Head of caudate nucleus (tissue), 42 donors: ENCODE measurements around the gene PRDM16.
"Not testable (repeated sequence)": the region's sequence is repeated elsewhere in the genome, so short reads cannot be mapped to it uniquely, and the experiment has no call there.

Experiments used
- DNase-seq, 42 donors: peaks; one replicate each; pipeline versions ENCODE4 v3.0.0 to v3.0.0-alpha.2; 2020 to 2021; ENCODE audit warnings: mixed read lengths in 7 of 42
- intact Hi-C: fragments of 100-400 bp; cut with DNase I; formaldehyde crosslinking; loops from one replicate; pipeline ENCODE4 v1.15.0; 2022

PRDM16 gene

DNA sequence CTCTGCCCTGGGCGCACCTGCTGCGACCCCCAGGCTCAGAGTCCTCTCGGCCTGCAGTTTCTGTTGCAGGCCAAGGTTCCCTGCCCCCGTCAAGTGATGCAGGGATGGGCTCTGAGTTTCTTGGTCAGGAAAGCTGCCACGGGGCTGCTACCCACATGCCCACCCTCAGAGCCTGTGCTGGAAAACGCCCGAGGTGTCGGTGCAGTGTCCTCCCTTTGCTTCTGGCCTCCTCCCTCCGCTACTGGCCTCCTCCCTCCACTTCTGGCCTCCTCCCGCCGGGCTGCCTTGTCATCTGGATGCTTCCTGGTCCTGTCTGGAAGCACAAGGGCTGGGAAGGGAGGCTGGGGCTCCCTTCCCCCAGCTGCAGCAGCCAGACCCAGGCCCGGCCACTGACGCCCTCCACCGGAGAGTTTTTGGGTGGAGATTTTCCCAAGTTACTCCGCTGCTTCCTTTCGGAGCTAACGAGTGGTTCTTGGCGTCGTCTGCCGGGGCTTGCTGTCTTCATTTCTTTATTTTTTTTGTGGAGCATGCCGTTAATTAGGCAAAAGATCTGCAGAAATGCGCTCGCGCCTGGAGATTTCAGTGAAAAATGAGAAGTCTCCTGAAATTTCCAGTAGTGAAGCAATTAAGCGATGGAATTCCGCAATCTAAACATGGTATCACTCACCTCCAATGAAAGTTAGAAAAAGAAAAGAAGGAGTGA is 17.4 kb downstream of the PRDM16 start:
- no peak for DNase-seq
- intact Hi-C loops, result no loop called here

DNA sequence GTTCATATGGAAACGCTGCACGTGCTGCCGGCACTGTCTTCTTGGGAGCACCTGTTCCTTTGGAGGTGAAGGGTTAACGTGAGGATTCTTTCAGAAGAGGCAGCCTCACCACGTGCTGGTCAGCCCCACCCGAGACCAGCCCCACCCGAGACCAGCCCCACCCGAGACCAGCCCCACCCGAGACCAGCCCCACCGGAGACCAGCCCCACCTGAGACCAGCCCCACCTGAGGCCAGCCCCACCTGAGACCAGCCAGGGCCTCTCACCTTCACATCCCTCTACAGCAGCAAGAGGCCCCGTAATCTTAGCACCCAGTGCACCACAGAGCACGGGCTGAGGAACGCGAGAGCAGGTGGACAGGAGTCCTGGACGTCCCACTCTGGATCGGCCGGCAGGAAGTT is 18.0 kb downstream of the PRDM16 start:
- DNase-seq, result no peak
- intact Hi-C loops, result no loop called here

DNA sequence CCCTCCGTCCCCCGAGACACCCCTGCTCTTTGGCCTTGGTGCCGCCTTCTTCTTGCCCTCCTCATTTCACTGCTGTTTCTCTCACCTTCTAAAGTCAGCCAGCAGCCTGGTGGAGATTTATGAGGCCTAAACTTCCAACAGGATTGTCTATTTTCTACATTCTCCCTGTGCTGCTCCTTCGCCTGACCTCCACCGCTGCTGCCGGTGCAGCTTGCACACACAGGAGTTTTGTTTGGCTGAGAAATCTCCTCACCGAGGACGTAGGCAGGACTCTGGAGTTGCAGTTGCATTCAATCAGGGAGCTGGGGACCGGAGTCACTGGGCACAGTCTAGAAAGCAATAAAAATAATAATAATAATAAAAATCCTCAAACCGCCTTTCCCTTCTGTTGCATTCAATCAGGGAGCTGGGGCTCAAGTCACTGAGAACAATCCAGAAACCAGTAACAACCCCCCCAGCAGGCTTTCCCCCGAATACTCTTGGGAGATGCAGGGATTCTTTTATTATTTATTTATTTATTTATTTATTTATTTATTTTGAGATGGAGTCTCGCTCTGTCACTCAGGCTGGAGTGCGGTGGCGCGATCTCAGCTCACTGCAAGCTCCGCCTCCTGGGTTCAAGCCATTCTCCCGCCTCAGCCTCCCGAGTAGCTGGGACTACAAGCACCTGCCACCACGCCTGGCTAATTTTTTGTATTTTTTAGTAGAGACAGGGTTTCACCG is 19.1 kb downstream of the PRDM16 start:
- not testable (repeated sequence) for DNase-seq

GRCh38 chr1:3089490-3089889 is 20.5 kb downstream of the PRDM16 start:
- DNase-seq, result no peak
- intact Hi-C loops, result no loop called here

More for the DNA sequence above, 19.1 kb downstream of the PRDM16 start:
- intact Hi-C loops, result not testable (repeated sequence)

DNA sequence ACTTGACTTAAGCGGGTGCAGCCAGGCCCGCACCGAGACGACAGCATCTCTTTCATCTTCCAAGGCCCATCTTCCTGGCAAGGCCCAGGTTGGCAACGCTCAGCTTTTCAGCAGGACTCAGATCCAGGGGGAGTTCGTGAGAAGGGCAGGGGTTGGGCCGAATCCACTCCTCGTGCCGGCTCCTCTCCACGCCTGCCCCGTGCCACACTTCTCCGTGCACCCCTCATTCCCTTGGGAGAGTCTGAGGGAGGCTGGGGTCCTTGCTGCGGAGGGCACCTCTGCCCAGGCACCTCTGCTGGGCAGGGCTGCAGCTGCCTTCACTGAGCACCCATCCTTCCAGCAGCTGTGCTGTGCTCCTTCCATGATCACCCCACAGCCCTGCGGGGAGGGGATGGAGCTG is 22.3 kb downstream of the PRDM16 start:
- DNase-seq, result no peak
- intact Hi-C loops, result no loop called here

- intact Hi-C loops, result no loop called here
- no peak for DNase-seq
Measured at GRCh38 chr1:3092530-3092929, 23.5 kb downstream of the PRDM16 start.

- DNase-seq, result no peak
- intact Hi-C loops, result no loop called here
Measured at GRCh38 chr1:3093898-3094626, 25.1 kb downstream of the PRDM16 start.

DNA sequence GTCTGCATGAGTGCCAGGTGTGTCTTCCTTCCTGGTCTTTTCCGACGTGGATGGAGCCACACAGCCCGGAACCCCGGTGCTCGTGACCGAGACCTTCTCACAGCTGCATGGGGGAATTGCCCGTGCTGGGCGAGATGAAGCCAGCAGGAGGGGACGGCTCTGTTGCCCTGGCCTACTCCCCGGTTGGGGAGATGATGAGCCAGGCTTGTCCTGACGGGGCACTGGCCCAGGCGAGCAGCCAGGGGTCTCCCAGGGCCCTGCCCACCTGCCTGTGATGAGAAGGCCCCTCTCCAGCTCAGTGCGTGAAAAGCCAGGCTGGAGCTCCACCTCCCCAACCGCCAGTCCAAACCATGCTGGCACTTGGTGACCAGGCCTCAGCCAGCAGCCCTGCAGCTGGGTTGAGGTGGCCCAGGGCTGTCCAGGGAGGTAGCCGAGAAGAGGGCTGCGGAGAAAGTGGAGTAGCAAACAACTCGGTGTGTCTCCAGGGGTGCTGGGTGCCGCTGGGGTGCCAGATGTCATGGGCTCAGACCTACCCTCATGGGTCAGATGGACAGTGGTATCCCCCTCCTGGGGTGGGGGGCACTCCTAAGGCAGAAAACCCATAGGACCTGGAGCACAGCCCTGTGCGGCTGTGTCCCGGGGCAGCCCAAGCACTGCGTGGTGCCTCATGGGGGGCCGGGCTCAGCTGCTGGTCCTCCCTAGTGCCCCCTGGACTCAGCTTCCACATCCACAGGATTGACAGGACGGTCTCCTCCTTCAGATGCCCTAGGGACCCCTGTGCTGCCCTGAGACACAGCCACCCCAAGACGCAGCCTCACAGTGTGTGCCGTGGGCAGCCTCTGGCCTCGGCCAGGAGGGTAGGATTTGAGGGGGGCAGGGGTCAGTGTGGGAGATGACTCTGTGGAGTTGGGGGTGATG is 26.1 kb downstream of the PRDM16 start:
- no peak for DNase-seq
- intact Hi-C loops, result no loop called here

DNA sequence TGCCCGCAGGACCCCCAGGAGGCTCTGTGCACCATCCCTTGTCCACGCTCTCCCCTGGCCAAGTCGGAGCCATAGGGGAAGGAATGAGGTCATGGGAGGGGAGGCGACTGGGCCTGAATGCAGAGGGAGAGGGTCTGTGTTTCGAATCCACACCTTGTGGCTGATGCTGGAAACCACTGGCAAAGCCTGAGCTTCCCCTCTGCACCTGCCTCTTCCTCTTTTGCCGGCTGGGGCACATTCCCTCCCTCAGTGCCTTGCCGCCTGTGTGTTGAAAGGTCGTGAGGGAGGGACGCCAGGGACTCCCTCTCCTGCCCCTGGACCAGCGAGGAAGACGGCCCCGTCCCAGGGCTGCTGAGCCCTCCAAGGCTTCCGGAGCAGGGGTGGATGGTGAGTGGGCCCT is 27.3 kb downstream of the PRDM16 start:
- intact Hi-C loops, result no loop called here
- DNase-seq, result no peak

- intact Hi-C loops, result no loop called here
- DNase-seq, result no peak
Measured at GRCh38 chr1:3097231-3097630, 28.2 kb downstream of the PRDM16 start.

- intact Hi-C loops, result no loop called here
- DNase-seq, result no peak
Measured at GRCh38 chr1:3097861-3098260, 28.9 kb downstream of the PRDM16 start.

DNA sequence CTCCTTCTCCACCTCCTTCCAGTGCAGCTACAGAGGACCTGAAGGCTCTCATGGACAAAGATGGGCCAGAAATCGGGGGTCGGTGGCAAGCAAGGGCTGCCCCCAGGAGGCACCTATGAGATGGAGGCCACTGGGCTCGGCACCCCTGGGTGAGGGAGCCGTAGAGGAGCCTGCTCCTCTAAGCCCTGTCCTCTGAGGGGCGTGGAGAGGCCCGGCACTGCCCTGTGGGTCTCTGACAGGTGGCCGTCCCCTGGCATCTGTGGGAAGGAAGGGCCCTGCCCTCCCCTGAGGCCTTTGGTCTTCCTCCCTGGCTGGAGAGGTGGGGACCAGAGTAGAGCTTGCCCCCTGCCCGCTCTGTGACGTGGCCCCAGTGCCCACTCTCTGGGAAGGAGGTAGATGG is 30.9 kb downstream of the PRDM16 start:
- DNase-seq, result no peak
- intact Hi-C loops, result no loop called here

DNA sequence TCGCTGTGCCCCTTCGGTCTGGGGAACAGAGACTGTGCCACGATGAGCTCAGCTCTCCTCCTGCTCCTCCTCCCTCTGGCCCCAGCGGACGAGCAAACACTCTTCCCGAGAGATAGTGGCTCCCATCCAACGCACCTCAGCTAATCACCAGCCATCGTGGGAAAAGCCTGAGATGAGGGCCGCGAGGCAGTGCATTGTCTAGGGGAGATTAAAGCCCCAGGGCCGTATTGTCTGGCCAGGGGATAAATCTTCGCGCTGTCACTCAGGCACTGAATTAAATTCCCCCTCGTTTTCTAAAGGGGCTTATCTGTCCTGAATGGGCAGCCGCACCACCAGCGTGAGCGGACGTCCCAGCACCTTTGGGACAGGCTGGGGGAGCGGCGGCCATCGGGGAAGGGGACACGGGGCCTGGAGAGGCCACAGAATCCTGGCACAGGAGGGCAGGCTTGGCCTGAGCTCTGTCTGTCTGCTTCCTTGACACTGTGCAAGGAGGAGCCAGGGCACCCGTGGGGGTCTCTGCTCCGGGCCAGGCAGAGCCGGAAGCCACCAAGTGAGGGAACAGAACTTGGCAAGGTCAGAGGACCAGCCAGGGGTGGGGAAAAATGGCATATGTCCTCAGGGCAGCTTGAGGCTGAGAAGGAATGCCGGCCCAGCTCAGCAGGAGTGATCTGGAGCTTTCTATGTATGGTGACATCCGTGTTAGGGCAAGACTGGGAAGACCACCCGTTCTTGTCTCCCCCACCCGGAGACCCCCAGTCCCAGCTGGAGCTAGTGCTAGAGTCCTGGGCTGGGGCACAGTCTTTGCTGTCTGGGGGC is 32.3 kb downstream of the PRDM16 start:
- intact Hi-C loops, result no loop called here
- DNase-seq, result peak in 1 of 42 donors; percentile 42

- intact Hi-C loops, result no loop called here
- no peak for DNase-seq
Measured at GRCh38 chr1:3102641-3103040, 33.6 kb downstream of the PRDM16 start.

- intact Hi-C loops, result no loop called here
- no peak for DNase-seq
Measured at GRCh38 chr1:3103967-3104677, 35.1 kb downstream of the PRDM16 start.

DNA sequence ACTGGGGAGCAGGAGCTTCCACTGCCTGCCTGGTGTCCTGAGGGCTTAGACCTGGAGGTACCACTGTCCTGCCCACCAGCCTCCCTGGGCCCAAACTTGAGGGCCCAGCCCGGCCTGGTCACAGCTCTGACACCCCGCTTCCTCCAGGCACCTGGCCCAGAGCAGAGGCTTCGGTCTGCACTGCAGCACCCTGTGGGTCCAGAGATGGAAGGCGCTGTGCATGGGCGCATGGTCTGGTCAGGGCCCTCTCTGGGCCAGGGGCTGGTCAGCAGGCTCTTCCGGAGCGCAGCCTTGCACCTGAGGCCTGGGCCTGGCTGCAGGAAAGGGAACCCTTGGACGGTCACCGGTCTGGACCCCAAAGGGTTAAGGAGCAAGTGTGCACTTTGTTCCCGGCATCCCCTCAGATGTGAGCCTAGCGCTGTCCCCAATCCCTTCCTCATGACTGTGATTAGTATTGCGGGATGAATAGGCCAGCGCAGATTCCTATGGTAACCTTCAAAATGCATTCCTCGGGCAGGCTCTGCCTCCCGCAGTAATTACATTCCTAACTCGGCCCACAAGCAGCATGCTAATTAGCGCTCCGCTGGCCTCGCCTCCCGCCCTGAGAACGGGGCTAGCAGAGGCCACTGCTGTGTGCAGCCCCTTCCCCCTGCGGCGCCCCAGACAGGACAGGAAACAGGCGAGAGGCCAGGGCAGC is 36.3 kb downstream of the PRDM16 start:
- DNase-seq, result peak in 29 of 42 donors; percentile 22 to 75 (median 53)
- intact Hi-C loops, result no loop called here

- DNase-seq, result no peak
- intact Hi-C loops, result no loop called here
Measured at GRCh38 chr1:3106216-3106615, 37.2 kb downstream of the PRDM16 start.
